ENCODE measurements around the gene TEX44.

DNA sequence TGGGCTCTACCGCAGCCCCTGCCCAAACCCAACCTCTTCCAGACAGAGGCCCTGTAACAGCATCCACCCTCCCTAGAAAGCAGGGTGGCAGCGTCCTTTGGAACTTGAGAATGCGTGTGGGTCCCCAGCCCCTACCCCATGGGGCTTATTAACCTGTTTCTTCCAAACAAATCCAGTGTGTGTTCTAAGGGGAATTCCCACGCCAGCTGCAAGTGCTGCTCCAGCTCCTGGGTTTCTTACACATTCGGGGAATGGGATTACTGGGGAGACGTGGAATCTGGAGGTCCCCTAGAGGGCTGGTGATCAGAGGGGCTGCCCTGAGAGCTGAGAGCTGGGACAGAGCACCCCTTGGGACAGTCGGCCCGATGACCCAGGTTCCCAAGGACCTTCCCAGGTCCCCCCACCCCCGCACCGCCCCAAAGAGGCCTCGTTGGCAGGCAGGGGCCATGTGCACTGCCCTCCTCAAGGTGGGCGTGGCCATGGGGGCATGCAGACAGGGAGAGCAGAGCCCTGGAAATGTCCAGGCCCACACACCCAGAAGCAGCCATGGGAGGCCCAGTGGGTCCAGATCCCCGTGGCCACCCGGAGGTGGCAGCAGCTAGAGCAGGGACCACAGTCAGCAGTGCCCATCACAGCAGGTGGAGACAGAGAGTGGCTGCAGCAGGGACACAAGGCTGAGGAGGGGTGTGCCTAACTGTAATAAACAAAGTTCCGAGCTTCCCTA, 18.8 kb upstream of the TEX44 start:
- TF ChIP-seq, protein P1, sequence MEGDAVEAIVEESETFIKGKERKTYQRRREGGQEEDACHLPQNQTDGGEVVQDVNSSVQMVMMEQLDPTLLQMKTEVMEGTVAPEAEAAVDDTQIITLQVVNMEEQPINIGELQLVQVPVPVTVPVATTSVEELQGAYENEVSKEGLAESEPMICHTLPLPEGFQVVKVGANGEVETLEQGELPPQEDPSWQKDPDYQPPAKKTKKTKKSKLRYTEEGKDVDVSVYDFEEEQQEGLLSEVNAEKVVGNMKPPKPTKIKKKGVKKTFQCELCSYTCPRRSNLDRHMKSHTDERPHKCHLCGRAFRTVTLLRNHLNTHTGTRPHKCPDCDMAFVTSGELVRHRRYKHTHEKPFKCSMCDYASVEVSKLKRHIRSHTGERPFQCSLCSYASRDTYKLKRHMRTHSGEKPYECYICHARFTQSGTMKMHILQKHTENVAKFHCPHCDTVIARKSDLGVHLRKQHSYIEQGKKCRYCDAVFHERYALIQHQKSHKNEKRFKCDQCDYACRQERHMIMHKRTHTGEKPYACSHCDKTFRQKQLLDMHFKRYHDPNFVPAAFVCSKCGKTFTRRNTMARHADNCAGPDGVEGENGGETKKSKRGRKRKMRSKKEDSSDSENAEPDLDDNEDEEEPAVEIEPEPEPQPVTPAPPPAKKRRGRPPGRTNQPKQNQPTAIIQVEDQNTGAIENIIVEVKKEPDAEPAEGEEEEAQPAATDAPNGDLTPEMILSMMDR (IDR thresholded peaks at IDR 0.05) = no peak
- no peak for TF ChIP-seq POLR2A (IDR thresholded peaks at IDR 0.05)
